Hepatocyte (in vitro differentiated cells): Measurements from ENCODE around the gene RASGEF1C.

ENCODE experiments used
- CTCF ChIP-seq: fragments of 200-600 bp; sonication (generic); IDR thresholded peaks from 2 replicates; pipeline ENCODE4 v1.5.1; 2016; ENCODE audit warnings: antibody characterized with exemption, mild to moderate bottlenecking; ENCODE audit not compliant: poor library complexity
- EZH2phosphoT487 ChIP-seq: fragments of 200-600 bp; sonication (generic); IDR thresholded peaks from one replicate; pipeline ENCODE4 v1.6.1; 2018; ENCODE audit warnings: antibody characterized with exemption, mild to moderate bottlenecking, low read depth, moderate library complexity; ENCODE audit not compliant: unreplicated experiment, severe bottlenecking

- no peak for TF ChIP-seq CTCF
- no peak for TF ChIP-seq EZH2phosphoT487
Measured at GRCh38 chr5:180088561-180088960, 120.5 kb downstream of the RASGEF1C start.
